Thoracic aorta (tissue), 2 donors: Measurements from ENCODE around the gene YPEL4. TPM values are rescaled to one million over a fixed set of nuclear protein-coding genes. Genes with fewer than 3 reads are reported as not detected.

Source experiments
- ATAC-seq: fragments of 150-250 bp; one replicate; pipeline ENCODE4 v1.8.0; 2017; ENCODE audit warnings: low read depth; ENCODE audit not compliant: insufficient number of reproducible peaks, low FRiP score
- DNase-seq: peaks from one replicate; pipeline ENCODE4 v3.0.0-alpha.2; 2020; ENCODE audit warnings: low spot score
- H3K27ac ChIP-seq, 2 donors: fragments of 200-600 bp; sonication (generic); 1 replicate in 1 of 2; 2 replicates in 1 of 2; pipeline ENCODE4 v1.5.1; 2016; ENCODE audit warnings: mild to moderate bottlenecking in 2 of 2, moderate library complexity in 2 of 2
- H3K27me3 ChIP-seq: fragments of 200-600 bp; sonication (generic); replicated peaks from 2 replicates; pipeline ENCODE4 v1.6.0; 2016; ENCODE audit warnings: mild to moderate bottlenecking; ENCODE audit not compliant: insufficient read depth
- H3K36me3 ChIP-seq: fragments of 200-600 bp; sonication (generic); one replicate; pipeline ENCODE4 v1.5.1; 2016
- H3K4me1 ChIP-seq, 2 donors: fragments of 200-600 bp; sonication (generic); 1 replicate in 1 of 2; 2 replicates in 1 of 2; pipeline versions ENCODE4 v1.5.1 to v1.6.0; 2016; ENCODE audit warnings: low read depth in 2 of 2, mild to moderate bottlenecking in 1 of 2; ENCODE audit not compliant: control insufficient read depth in 1 of 2
- H3K4me3 ChIP-seq: fragments of 200-600 bp; sonication (generic); 2 replicates; pipeline ENCODE4 v1.5.1; 2016; ENCODE audit warnings: mild to moderate bottlenecking
- H3K9me3 ChIP-seq: fragments of 200-600 bp; sonication (generic); 2 replicates; pipeline ENCODE4 v1.5.1; 2016
- CTCF ChIP-seq: fragments of 200-600 bp; sonication (generic); IDR thresholded peaks from one replicate; pipeline ENCODE4 v1.5.1; 2019; ENCODE audit warnings: antibody characterized with exemption
- total RNA-seq, 2 donors: library from RNA; depleted of rRNA; stranded (reverse); fragments of >200 nt; gene quantifications; one replicate each; pipeline versions ENCODE4 v1.1.0 to v1.2.3, GENCODE V29; 2016

The YPEL4 gene
- total RNA-seq, 2 donors from 2014 or later = 1.1 to 1.2 TPM

GRCh38 chr11:57614234-57614772 lies 35.4 kb downstream of the YPEL4 start:
- H3K27me3 ChIP-seq = no peaks in the 10 kb centered on the region
- DNase-seq = no peak
- no peak for ATAC-seq
- peaks cover 30% of the 10 kb centered on the region for H3K36me3 ChIP-seq
- H3K27ac ChIP-seq = no peak overlapping the region
- no peak for TF ChIP-seq CTCF
- no peak overlapping the region for H3K4me3 ChIP-seq
- H3K4me1 ChIP-seq = no peaks in the 10 kb centered on the region
- no peaks in the 10 kb centered on the region for H3K9me3 ChIP-seq

- ATAC-seq = no peak
- peaks cover 56% of the 10 kb centered on the region for H3K36me3 ChIP-seq
These were observed 39.5 kb downstream of the YPEL4 start for GRCh38 chr11:57610170-57610569.

GRCh38 chr11:57605028-57605420 lies 44.7 kb downstream of the YPEL4 start:
- Histone ChIP-seq H3K9me3 (no peaks in the 10 kb centered on the region), H3K36me3 (peaks cover 49% of the 10 kb centered on the region), H3K27ac (no peak overlapping the region), H3K27me3 (no peaks in the 10 kb centered on the region), H3K4me1 (no peaks in the 10 kb centered on the region), H3K4me3 (no peak overlapping the region)
- DNase-seq (no peak), ATAC-seq (no peak)
- no peak for TF ChIP-seq CTCF

More at GRCh38 chr11:57610170-57610569, 39.5 kb downstream of the YPEL4 start:
- Histone ChIP-seq H3K27me3 (no peaks in the 10 kb centered on the region), H3K27ac (no peak overlapping the region), H3K4me1 (no peaks in the 10 kb centered on the region), H3K4me3 (no peak overlapping the region), H3K9me3 (no peaks in the 10 kb centered on the region)
- no peak for DNase-seq
- TF ChIP-seq CTCF = no peak

- no peaks in the 10 kb centered on the region for H3K27me3 ChIP-seq
- H3K4me1 ChIP-seq = peaks cover 0 to 2% of the 10 kb centered on the region in 2 donors
- H3K36me3 ChIP-seq = peaks cover 46% of the 10 kb centered on the region
- H3K4me3 ChIP-seq = no peak overlapping the region
- H3K27ac ChIP-seq = no peak overlapping the region
- no peak for DNase-seq
- no peaks in the 10 kb centered on the region for H3K9me3 ChIP-seq
- TF ChIP-seq CTCF = no peak
- ATAC-seq = no peak
These were observed 45.2 kb downstream of the YPEL4 start for GRCh38 chr11:57604296-57605027.

- Histone ChIP-seq H3K4me1 (peaks cover 4 to 20% of the 10 kb centered on the region in 2 donors), H3K27me3 (no peaks in the 10 kb centered on the region), H3K36me3 (peaks cover 31% of the 10 kb centered on the region), H3K27ac (no peak overlapping the region), H3K4me3 (no peak overlapping the region), H3K9me3 (no peaks in the 10 kb centered on the region)
- ATAC-seq (no peak), DNase-seq (no peak)
- no peak for TF ChIP-seq CTCF
These were observed 48.4 kb downstream of the YPEL4 start for GRCh38 chr11:57601297-57601696.
